CD14-positive monocyte (primary cell): ENCODE data around the gene MRPS21. TPM values are rescaled to one million over a fixed set of nuclear protein-coding genes. Genes with fewer than 3 reads are reported as not detected.
A peak's percentile ranks its signal among the peaks of the same experiment; 100 is the strongest.

Experiments used
- DNase-seq, 3 donors: peaks; one replicate each; pipeline ENCODE4 v3.0.0-alpha.2; 2011 to 2022
- H2AFZ ChIP-seq: 2 replicates; pipeline ENCODE4 v1.6.0; 2012; ENCODE audit warnings: mild to moderate bottlenecking, low read depth, low read length, inconsistent platforms; ENCODE audit not compliant: insufficient read depth, poor library complexity, severe bottlenecking
- H3K27ac ChIP-seq, 2 donors: 1 replicate in 1 of 2; 2 replicates in 1 of 2; pipeline ENCODE4 v1.5.1; 2012 to 2013; ENCODE audit warnings: low read length in 2 of 2, control low read depth in 1 of 2, inconsistent platforms in 1 of 2, low read depth in 1 of 2, mild to moderate bottlenecking in 1 of 2
- H3K27me3 ChIP-seq, 2 donors: one replicate each; pipeline versions ENCODE4 v1.6.0 to v1.6.1; 2011 to 2013; ENCODE audit warnings: low read length in 2 of 2; ENCODE audit not compliant: control insufficient read depth in 2 of 2, insufficient read depth in 2 of 2
- H3K36me3 ChIP-seq, 2 donors: replicated peaks in 1 of 2; 1 replicate in 1 of 2; 2 replicates in 1 of 2; pipeline versions ENCODE4 v1.5.1 to v1.6.1; 2012 to 2013; ENCODE audit warnings: low read length in 2 of 2, control low read depth in 1 of 2, inconsistent platforms in 1 of 2, mild to moderate bottlenecking in 1 of 2; ENCODE audit not compliant: insufficient read depth in 2 of 2, control insufficient read depth in 1 of 2
- H3K4me1 ChIP-seq, 2 donors: 1 replicate in 1 of 2; 2 replicates in 1 of 2; pipeline versions ENCODE4 v1.5.1 to v1.6.1; 2012 to 2013; ENCODE audit warnings: low read length in 2 of 2, control low read depth in 1 of 2, inconsistent platforms in 1 of 2, mild to moderate bottlenecking in 1 of 2, moderate library complexity in 1 of 2; ENCODE audit not compliant: insufficient read depth in 2 of 2, control insufficient read depth in 1 of 2
- H3K4me2 ChIP-seq: replicated peaks from 2 replicates; pipeline ENCODE3; 2012; ENCODE audit warnings: low read length, moderate library complexity, mild to moderate bottlenecking; ENCODE audit not compliant: poor library complexity, severe bottlenecking; ENCODE audit errors: extremely low read depth
- H3K4me3 ChIP-seq, 3 experiments: fragments of 200-600 bp in 1 of 3; sonication (generic) in 1 of 3; replicated peaks in 1 of 3; 1 replicate in 2 of 3; 2 replicates in 1 of 3; pipeline ENCODE4 v1.5.1; 2011 to 2013; ENCODE audit warnings: low read length in 3 of 3, mild to moderate bottlenecking in 3 of 3, control low read depth in 2 of 3, low read depth in 2 of 3, inconsistent platforms in 1 of 3, moderate library complexity in 1 of 3
- H3K79me2 ChIP-seq: 2 replicates; pipeline ENCODE4 v1.6.0; 2012; ENCODE audit warnings: mild to moderate bottlenecking, control low read depth, inconsistent platforms, low read length, moderate library complexity; ENCODE audit not compliant: insufficient read depth
- H3K9ac ChIP-seq: 2 replicates; pipeline ENCODE4 v1.6.0; 2017; ENCODE audit warnings: low read length, mild to moderate bottlenecking; ENCODE audit not compliant: insufficient read depth, poor library complexity, severe bottlenecking
- H3K9me3 ChIP-seq, 2 donors: replicated peaks in 1 of 2; 1 replicate in 1 of 2; 2 replicates in 1 of 2; pipeline versions ENCODE4 v1.5.1 to v1.6.1; 2012 to 2013; ENCODE audit warnings: low read length in 2 of 2, control low read depth in 1 of 2; ENCODE audit not compliant: control insufficient read depth in 1 of 2, insufficient read depth in 1 of 2
- H4K20me1 ChIP-seq: 2 replicates; pipeline ENCODE4 v1.6.0; 2012; ENCODE audit warnings: mild to moderate bottlenecking, low read length, control low read depth, moderate library complexity; ENCODE audit not compliant: insufficient read depth
- H3K27ac Mint-ChIP-seq, 7 donors: one replicate each; pipeline ENCODE4 v1.8.0; 2020; ENCODE audit warnings: mild to moderate bottlenecking in 7 of 7, mixed read lengths in 7 of 7, moderate library complexity in 6 of 7, inconsistent platforms in 2 of 7
- H3K27me3 Mint-ChIP-seq, 3 donors: one replicate each; pipeline ENCODE4 v1.8.0; 2021 to 2022; ENCODE audit warnings: low read depth in 3 of 3, mild to moderate bottlenecking in 3 of 3, mixed read lengths in 3 of 3, moderate library complexity in 3 of 3, inconsistent platforms in 1 of 3
- H3K36me3 Mint-ChIP-seq, 2 donors: one replicate each; pipeline ENCODE4 v1.8.0; 2020; ENCODE audit warnings: mixed read lengths in 2 of 2, inconsistent platforms in 1 of 2, mild to moderate bottlenecking in 1 of 2
- H3K4me1 Mint-ChIP-seq: one replicate; pipeline ENCODE4 v1.8.0; 2020; ENCODE audit warnings: mild to moderate bottlenecking, mixed read lengths
- H3K4me3 Mint-ChIP-seq, 2 donors: one replicate each; pipeline ENCODE4 v1.8.0; 2020; ENCODE audit warnings: mild to moderate bottlenecking in 2 of 2, mixed read lengths in 2 of 2, moderate library complexity in 1 of 2
- H3K9me3 Mint-ChIP-seq, 7 donors: one replicate each; pipeline ENCODE4 v1.8.0; 2020 to 2022; ENCODE audit warnings: mixed read lengths in 7 of 7, mild to moderate bottlenecking in 6 of 7, moderate library complexity in 6 of 7, inconsistent platforms in 2 of 7
- WGBS: methylation state at CpG from one replicate; pipeline ENCODE4 v1.1.5; 2013; ENCODE audit warnings: missing lambda C conversion rate; ENCODE audit not compliant: insufficient coverage; 5-methylcytosine and 5-hydroxymethylcytosine counted together
- intact Hi-C, 2 donors: fragments of 100-400 bp; cut with micrococcal nuclease; formaldehyde crosslinking; loops; one replicate each; pipeline versions ENCODE4 v1.15.0 to v1.15.1; 2023
- polyA plus RNA-seq, 3 donors: library from polyadenylated mRNA; depleted of rRNA in 1 of 3; unstranded in 2 of 3; stranded (reverse) in 1 of 3; fragments of 300-500 nt in 2 of 3; fragments of >200 nt in 1 of 3; fragmentation: Illumina TruSeq in 2 of 3; gene quantifications; 1 replicate in 2 of 3; 2 replicates in 1 of 3; pipeline ENCODE4 v1.2.3, GENCODE V29; 2012 to 2021
- TF ChIP-seq, protein P1 (sequence below): fragments of 200-600 bp; IDR thresholded peaks from one replicate; pipeline ENCODE4 v1.8.0; 2022; ENCODE audit warnings: antibody characterized with exemption, mild to moderate bottlenecking

Gene MRPS21
- polyA plus RNA-seq, 3 donors: 42.3 to 53.0 (median 49.6) TPM

DNA sequence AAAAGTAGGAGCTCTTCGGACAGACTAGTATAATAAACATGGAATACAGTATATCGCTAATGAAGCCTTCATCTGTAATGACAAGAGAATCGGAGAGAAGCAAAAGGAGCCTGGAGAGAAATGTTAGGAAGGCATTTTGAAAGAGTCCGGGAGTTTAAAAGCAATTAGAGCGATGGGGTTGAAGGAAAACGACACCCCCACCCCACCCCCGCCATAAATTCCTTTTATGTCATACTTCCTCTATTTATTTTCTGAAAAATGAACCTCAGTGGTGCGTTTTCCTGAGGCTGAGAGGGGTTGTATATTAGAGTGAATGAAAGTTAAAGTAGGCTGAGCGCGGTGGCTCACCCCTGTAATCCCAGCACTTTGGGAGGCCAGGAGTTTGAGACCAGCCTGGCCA lies 24.2 kb upstream of the MRPS21 start:
- no peak for DNase-seq
- H3K36me3 Mint-ChIP-seq: peaks cover 33 to 34% of the 10 kb centered on the region in 2 donors
- Histone ChIP-seq H3K9me3 (no peaks in the 10 kb centered on the region), H3K4me3 (peak overlapping the region; percentile 85 to 97 (median 95)), H3K27me3 (no peaks in the 10 kb centered on the region), H3K4me1 (peaks cover 38 to 58% of the 10 kb centered on the region in 2 donors), H3K27ac (peak overlapping the region; percentile 89 to 98), H3K4me2 (peak overlapping the region; percentile 97), H3K79me2 (peaks cover 28% of the 10 kb centered on the region), H3K9ac (peak overlapping the region; percentile 98), H4K20me1 (no peaks in the 10 kb centered on the region), H2AFZ (peak overlapping the region; percentile 91), H3K36me3 (peaks cover 26 to 33% of the 10 kb centered on the region in 2 donors)
- peaks cover 56% of the 10 kb centered on the region for H3K4me1 Mint-ChIP-seq
- WGBS: no CpG with 5 or more reads among the region's 10 CpGs
- intact Hi-C loops: loop anchor here in 1 of 2 donors (2.0 to 10.0 kb wide), 2 partner anchors 53 to 285 kb away; no protein-coding TSS in a partner anchor
- peaks cover 0 to 4% (median 0%) of the 10 kb centered on the region in 3 donors for H3K27me3 Mint-ChIP-seq
- peak overlapping the region; percentile 98 to 99 for H3K4me3 Mint-ChIP-seq
- H3K9me3 Mint-ChIP-seq: peaks cover 0 to 1% (median 0%) of the 10 kb centered on the region in 7 donors
- TF ChIP-seq, protein P1, sequence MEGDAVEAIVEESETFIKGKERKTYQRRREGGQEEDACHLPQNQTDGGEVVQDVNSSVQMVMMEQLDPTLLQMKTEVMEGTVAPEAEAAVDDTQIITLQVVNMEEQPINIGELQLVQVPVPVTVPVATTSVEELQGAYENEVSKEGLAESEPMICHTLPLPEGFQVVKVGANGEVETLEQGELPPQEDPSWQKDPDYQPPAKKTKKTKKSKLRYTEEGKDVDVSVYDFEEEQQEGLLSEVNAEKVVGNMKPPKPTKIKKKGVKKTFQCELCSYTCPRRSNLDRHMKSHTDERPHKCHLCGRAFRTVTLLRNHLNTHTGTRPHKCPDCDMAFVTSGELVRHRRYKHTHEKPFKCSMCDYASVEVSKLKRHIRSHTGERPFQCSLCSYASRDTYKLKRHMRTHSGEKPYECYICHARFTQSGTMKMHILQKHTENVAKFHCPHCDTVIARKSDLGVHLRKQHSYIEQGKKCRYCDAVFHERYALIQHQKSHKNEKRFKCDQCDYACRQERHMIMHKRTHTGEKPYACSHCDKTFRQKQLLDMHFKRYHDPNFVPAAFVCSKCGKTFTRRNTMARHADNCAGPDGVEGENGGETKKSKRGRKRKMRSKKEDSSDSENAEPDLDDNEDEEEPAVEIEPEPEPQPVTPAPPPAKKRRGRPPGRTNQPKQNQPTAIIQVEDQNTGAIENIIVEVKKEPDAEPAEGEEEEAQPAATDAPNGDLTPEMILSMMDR: no peak
- peak overlapping the region; percentile 97 to 99 (median 98) for H3K27ac Mint-ChIP-seq

DNA sequence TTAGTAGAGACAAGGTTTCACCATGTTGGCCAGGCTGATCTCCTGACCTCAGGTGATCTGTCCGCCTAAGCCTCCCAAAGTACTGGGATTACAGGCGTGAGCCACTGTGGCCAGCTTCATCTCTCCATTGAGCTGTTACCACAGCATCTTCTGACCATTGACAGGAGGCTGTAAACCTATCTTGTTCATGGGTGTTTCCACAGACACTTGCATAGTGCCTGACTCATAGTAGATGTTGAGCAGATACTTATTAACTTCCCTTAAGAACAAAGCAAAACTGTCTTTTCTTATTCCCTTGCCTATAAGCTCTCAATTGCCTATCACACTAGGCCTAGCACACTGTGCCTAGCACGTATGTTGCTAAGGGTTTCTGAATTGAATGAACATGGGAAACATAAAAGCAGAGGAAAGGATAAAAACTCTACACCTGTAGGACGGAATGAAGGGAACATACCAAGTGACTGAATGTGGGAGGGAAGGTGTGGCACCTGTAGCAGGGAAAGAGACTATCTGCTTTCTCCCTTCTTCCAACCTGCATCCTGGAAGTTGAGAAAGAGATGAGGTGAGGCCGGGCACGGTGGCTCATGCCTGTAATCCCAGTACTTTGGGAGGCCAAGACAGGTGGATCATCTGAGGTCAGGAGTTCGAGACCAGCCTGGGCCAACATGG lies 22.2 kb upstream of the MRPS21 start:
- Histone ChIP-seq H3K27me3 (no peaks in the 10 kb centered on the region), H3K79me2 (peaks cover 24% of the 10 kb centered on the region), H3K9me3 (no peaks in the 10 kb centered on the region), H2AFZ (peak overlapping the region; percentile 1), H3K4me3 (no peak overlapping the region), H3K4me2 (no peak overlapping the region), H3K9ac (no peak overlapping the region), H4K20me1 (no peaks in the 10 kb centered on the region), H3K36me3 (peaks cover 8 to 14% of the 10 kb centered on the region in 2 donors), H3K4me1 (peaks cover 38 to 58% of the 10 kb centered on the region in 2 donors), H3K27ac (no peak overlapping the region)
- WGBS: 96% methylated on average over 5 of the region's 7 CpGs
- intact Hi-C loops: no loop called here
- peak overlapping the region in 4 of 7 donors; percentile 25 to 87 (median 43) for H3K27ac Mint-ChIP-seq
- peaks cover 14 to 20% of the 10 kb centered on the region in 2 donors for H3K36me3 Mint-ChIP-seq
- peak in 2 of 3 donors; percentile 16 to 43 for DNase-seq
- peaks cover 54% of the 10 kb centered on the region for H3K4me1 Mint-ChIP-seq
- no peak overlapping the region for H3K4me3 Mint-ChIP-seq
- TF ChIP-seq, protein P1: no peak
- peaks cover 0 to 6% (median 0%) of the 10 kb centered on the region in 3 donors for H3K27me3 Mint-ChIP-seq
- peaks cover 0 to 1% (median 0%) of the 10 kb centered on the region in 7 donors for H3K9me3 Mint-ChIP-seq
